CD4-positive, alpha-beta memory T cell (primary cell): ENCODE measurements around the gene PRG2. TPM values are rescaled to one million over a fixed set of nuclear protein-coding genes. Genes with fewer than 3 reads are reported as not detected.
A peak's percentile ranks its signal among the peaks of the same experiment; 100 is the strongest.

Source experiments
- CTCF ChIA-PET: fragments of 350-600 bp; sonication (Branson Sonifier 250); formaldehyde crosslinking; loops from one replicate; lab custom pipeline; 2021; ENCODE audit warnings: inconsistent platforms; ENCODE audit not compliant: partially characterized antibody; lab: Charles Lee
- POLR2A ChIA-PET: fragments of 350-600 bp; sonication (Branson Sonifier 250); formaldehyde crosslinking; loops from one replicate; lab custom pipeline; 2021; ENCODE audit not compliant: partially characterized antibody; lab: Charles Lee
- DNase-seq, 5 donors: peaks; one replicate each; pipeline versions ENCODE4 v3.0.0 to v3.0.0-alpha.2; 2020 to 2022; ENCODE audit warnings: mixed read lengths in 1 of 5
- H3K27ac ChIP-seq: one replicate; pipeline ENCODE4 v1.7.0; 2013; ENCODE audit warnings: low read depth, low read length
- H3K27me3 ChIP-seq: 2 replicates; pipeline ENCODE4 v1.7.0; 2013; ENCODE audit warnings: mild to moderate bottlenecking, low read length, moderate library complexity; ENCODE audit not compliant: insufficient read depth
- H3K36me3 ChIP-seq: 2 replicates; pipeline ENCODE4 v1.7.0; 2013; ENCODE audit warnings: mild to moderate bottlenecking, low read length, moderate library complexity; ENCODE audit not compliant: insufficient read depth
- H3K4me1 ChIP-seq: 2 replicates; pipeline ENCODE4 v1.7.0; 2013; ENCODE audit warnings: mild to moderate bottlenecking, low read length, moderate library complexity; ENCODE audit not compliant: insufficient read depth
- H3K4me3 ChIP-seq, 2 donors: one replicate each; pipeline ENCODE4 v1.7.0; 2013; ENCODE audit warnings: low read length in 2 of 2, mild to moderate bottlenecking in 1 of 2
- H3K9me3 ChIP-seq, 2 donors: one replicate each; pipeline ENCODE4 v1.7.0; 2013; ENCODE audit warnings: low read length in 2 of 2, control low read depth in 1 of 2; ENCODE audit not compliant: control insufficient read depth in 1 of 2
- H3K27ac Mint-ChIP-seq, 7 donors: one replicate each; pipeline ENCODE4 v1.8.0; 2020 to 2021; ENCODE audit warnings: mixed read lengths in 7 of 7, mild to moderate bottlenecking in 6 of 7, inconsistent platforms in 3 of 7, moderate library complexity in 3 of 7
- H3K27me3 Mint-ChIP-seq, 2 donors: one replicate each; pipeline ENCODE4 v1.8.0; 2020 to 2021; ENCODE audit warnings: mixed read lengths in 2 of 2
- H3K36me3 Mint-ChIP-seq, 2 donors: one replicate each; pipeline ENCODE4 v1.8.0; 2020 to 2021; ENCODE audit warnings: mixed read lengths in 2 of 2, inconsistent platforms in 1 of 2, mild to moderate bottlenecking in 1 of 2
- H3K4me1 Mint-ChIP-seq, 4 donors: one replicate each; pipeline ENCODE4 v1.8.0; 2020 to 2021; ENCODE audit warnings: mixed read lengths in 4 of 4, mild to moderate bottlenecking in 1 of 4
- H3K4me3 Mint-ChIP-seq, 8 donors: one replicate each; pipeline ENCODE4 v1.8.0; 2020 to 2021; ENCODE audit warnings: mixed read lengths in 8 of 8, mild to moderate bottlenecking in 7 of 8, moderate library complexity in 6 of 8, inconsistent platforms in 3 of 8
- H3K9me3 Mint-ChIP-seq, 8 donors: one replicate each; pipeline ENCODE4 v1.8.0; 2020 to 2021; ENCODE audit warnings: mixed read lengths in 8 of 8, mild to moderate bottlenecking in 5 of 8, inconsistent platforms in 3 of 8, moderate library complexity in 1 of 8
- intact Hi-C: fragments of 100-400 bp; cut with micrococcal nuclease; formaldehyde crosslinking; loops from one replicate; pipeline ENCODE4 v1.15.1; 2023
- polyA plus RNA-seq, 2 donors: library from polyadenylated mRNA; unstranded; fragments of 300-500 nt; fragmentation: Illumina TruSeq; gene quantifications; one replicate each; pipeline ENCODE4 v1.2.3, GENCODE V29; 2021
- total RNA-seq, 2 experiments: library from RNA; stranded (reverse); gene quantifications; one replicate each; pipeline ENCODE4 v1.2.3, GENCODE V29; 2021

PRG2 gene
- total and polyA plus RNA-seq, 4 experiments from 2014 or later, result 0.25 TPM; not detected in 3

- Mint-ChIP-seq H3K4me1 (no peaks in the 10 kb centered on the region), H3K36me3 (no peaks in the 10 kb centered on the region), H3K4me3 (no peak overlapping the region), H3K27ac (no peak overlapping the region), H3K9me3 (no peaks in the 10 kb centered on the region), H3K27me3 (peaks cover 5 to 12% of the 10 kb centered on the region in 2 donors)
- H3K4me3 ChIP-seq, result no peak overlapping the region
- H3K36me3 ChIP-seq, result no peaks in the 10 kb centered on the region
- intact Hi-C loops, result no loop called here
- ChIA-PET POLR2A (no interaction called here), CTCF (interaction anchor here (1.3 to 7.8 kb wide), 3 partner anchors 12 to 134 kb away, joined by 4 to 70 read pairs (median 8); no protein-coding TSS in a partner anchor)
- no peaks in the 10 kb centered on the region for H3K9me3 ChIP-seq
- no peaks in the 10 kb centered on the region for H3K4me1 ChIP-seq
- H3K27ac ChIP-seq, result no peak overlapping the region
- H3K27me3 ChIP-seq, result no peaks in the 10 kb centered on the region
- no peak for DNase-seq
These were observed 30.4 kb downstream of the PRG2 start for GRCh38 chr11:57359896-57360690.

GRCh38 chr11:57359396-57359795 is 31.1 kb downstream of the PRG2 start:
- no peak for DNase-seq
- ChIA-PET POLR2A (no interaction called here), CTCF (interaction anchor here (0.6 to 7.8 kb wide), 4 partner anchors 11 to 134 kb away, joined by 4 to 70 read pairs (median 6); no protein-coding TSS in a partner anchor)
- no peak overlapping the region for H3K27ac Mint-ChIP-seq
- no peaks in the 10 kb centered on the region for H3K9me3 Mint-ChIP-seq
- no peak overlapping the region for H3K4me3 Mint-ChIP-seq
- peaks cover 10 to 16% of the 10 kb centered on the region in 2 donors for H3K27me3 Mint-ChIP-seq
- H3K9me3 ChIP-seq, result no peaks in the 10 kb centered on the region
- H3K36me3 ChIP-seq, result no peaks in the 10 kb centered on the region
- H3K4me1 Mint-ChIP-seq, result no peaks in the 10 kb centered on the region
- no peaks in the 10 kb centered on the region for H3K27me3 ChIP-seq
- H3K4me1 ChIP-seq, result no peaks in the 10 kb centered on the region
- H3K4me3 ChIP-seq, result no peak overlapping the region
- intact Hi-C loops, result no loop called here
- H3K27ac ChIP-seq, result no peak overlapping the region
- no peaks in the 10 kb centered on the region for H3K36me3 Mint-ChIP-seq

GRCh38 chr11:57358991-57359390 is 31.5 kb downstream of the PRG2 start:
- Histone ChIP-seq H3K4me3 (no peak overlapping the region), H3K27me3 (no peaks in the 10 kb centered on the region), H3K4me1 (no peaks in the 10 kb centered on the region), H3K9me3 (no peaks in the 10 kb centered on the region), H3K36me3 (no peaks in the 10 kb centered on the region), H3K27ac (no peak overlapping the region)
- intact Hi-C loops, result no loop called here
- no peak for DNase-seq
- no peaks in the 10 kb centered on the region for H3K4me1 Mint-ChIP-seq
- H3K9me3 Mint-ChIP-seq, result no peaks in the 10 kb centered on the region
- peaks cover 10 to 16% of the 10 kb centered on the region in 2 donors for H3K27me3 Mint-ChIP-seq
- H3K4me3 Mint-ChIP-seq, result no peak overlapping the region
- CTCF ChIA-PET, result interaction anchor here (0.6 to 7.8 kb wide), 4 partner anchors 11 to 135 kb away, joined by 4 to 70 read pairs (median 6); no protein-coding TSS in a partner anchor
- POLR2A ChIA-PET, result no interaction called here
- no peaks in the 10 kb centered on the region for H3K36me3 Mint-ChIP-seq
- H3K27ac Mint-ChIP-seq, result no peak overlapping the region

- H3K27ac Mint-ChIP-seq, result peak overlapping the region in 1 of 7 donors; percentile 36
- H3K36me3 Mint-ChIP-seq, result no peaks in the 10 kb centered on the region
- intact Hi-C loops, result no loop called here
- H3K4me1 ChIP-seq, result no peaks in the 10 kb centered on the region
- H3K9me3 ChIP-seq, result no peaks in the 10 kb centered on the region
- H3K27me3 Mint-ChIP-seq, result peaks cover 7 to 16% of the 10 kb centered on the region in 2 donors
- no peak overlapping the region for H3K27ac ChIP-seq
- H3K4me3 Mint-ChIP-seq, result no peak overlapping the region
- CTCF ChIA-PET, result interaction anchor here (7.8 kb wide), 1 partner anchor 10 kb away, joined by 70 read pairs; no protein-coding TSS in a partner anchor
- POLR2A ChIA-PET, result no interaction called here
- no peak overlapping the region for H3K4me3 ChIP-seq
- H3K27me3 ChIP-seq, result no peaks in the 10 kb centered on the region
- H3K36me3 ChIP-seq, result no peaks in the 10 kb centered on the region
- no peaks in the 10 kb centered on the region for H3K4me1 Mint-ChIP-seq
- no peaks in the 10 kb centered on the region for H3K9me3 Mint-ChIP-seq
- no peak for DNase-seq
These were observed 31.9 kb downstream of the PRG2 start for GRCh38 chr11:57358543-57358961.

GRCh38 chr11:57357856-57358255 is 32.6 kb downstream of the PRG2 start:
- Histone ChIP-seq H3K36me3 (no peaks in the 10 kb centered on the region), H3K27ac (no peak overlapping the region), H3K4me1 (no peaks in the 10 kb centered on the region), H3K9me3 (no peaks in the 10 kb centered on the region), H3K4me3 (no peak overlapping the region), H3K27me3 (no peaks in the 10 kb centered on the region)
- Mint-ChIP-seq H3K27me3 (peaks cover 7 to 13% of the 10 kb centered on the region in 2 donors), H3K27ac (no peak overlapping the region), H3K36me3 (no peaks in the 10 kb centered on the region), H3K4me3 (no peak overlapping the region), H3K4me1 (no peaks in the 10 kb centered on the region), H3K9me3 (no peaks in the 10 kb centered on the region)
- intact Hi-C loops, result no loop called here
- ChIA-PET POLR2A (no interaction called here), CTCF (interaction anchor here (0.7 to 7.8 kb wide), 2 partner anchors 10 to 279 kb away, joined by 3 to 70 read pairs; no protein-coding TSS in a partner anchor)
- DNase-seq, result no peak

GRCh38 chr11:57357310-57357709 is 33.1 kb downstream of the PRG2 start:
- CTCF ChIA-PET, result interaction anchor here (7.8 kb wide), 1 partner anchor 9 kb away, joined by 70 read pairs; no protein-coding TSS in a partner anchor
- H3K9me3 Mint-ChIP-seq, result no peaks in the 10 kb centered on the region
- intact Hi-C loops, result no loop called here

GRCh38 chr11:57356268-57356667 is 34.2 kb downstream of the PRG2 start:
- no peaks in the 10 kb centered on the region for H3K36me3 ChIP-seq
- intact Hi-C loops, result no loop called here
- H3K36me3 Mint-ChIP-seq, result no peaks in the 10 kb centered on the region
- H3K4me3 Mint-ChIP-seq, result no peak overlapping the region
- H3K4me1 ChIP-seq, result no peaks in the 10 kb centered on the region
- no peak for DNase-seq
- peaks cover 0 to under 1% (median 0%) of the 10 kb centered on the region in 8 donors for H3K9me3 Mint-ChIP-seq
- H3K4me3 ChIP-seq, result no peak overlapping the region
- ChIA-PET CTCF (interaction anchor here (1.3 to 7.8 kb wide), 2 partner anchors 8 to 137 kb away, joined by 3 to 70 read pairs; no protein-coding TSS in a partner anchor), POLR2A (no interaction called here)
- H3K27me3 Mint-ChIP-seq, result peaks cover 5 to 10% of the 10 kb centered on the region in 2 donors
- H3K4me1 Mint-ChIP-seq, result no peaks in the 10 kb centered on the region
- no peaks in the 10 kb centered on the region for H3K9me3 ChIP-seq
- H3K27me3 ChIP-seq, result no peaks in the 10 kb centered on the region
- no peak overlapping the region for H3K27ac ChIP-seq
- no peak overlapping the region for H3K27ac Mint-ChIP-seq

More at GRCh38 chr11:57357310-57357709, 33.1 kb downstream of the PRG2 start:
- no peak for DNase-seq
- Mint-ChIP-seq H3K4me1 (no peaks in the 10 kb centered on the region), H3K27ac (no peak overlapping the region), H3K27me3 (peaks cover 7 to 13% of the 10 kb centered on the region in 2 donors), H3K4me3 (no peak overlapping the region), H3K36me3 (no peaks in the 10 kb centered on the region)
- no peaks in the 10 kb centered on the region for H3K27me3 ChIP-seq
- no peaks in the 10 kb centered on the region for H3K9me3 ChIP-seq
- H3K27ac ChIP-seq, result no peak overlapping the region
- no peaks in the 10 kb centered on the region for H3K4me1 ChIP-seq
- POLR2A ChIA-PET, result no interaction called here
- H3K36me3 ChIP-seq, result no peaks in the 10 kb centered on the region
- no peak overlapping the region for H3K4me3 ChIP-seq
